Measurements from ENCODE around the gene EMP2. TPM values are rescaled to one million over a fixed set of nuclear protein-coding genes. Genes with fewer than 3 reads are reported as not detected.

EMP2 gene, protein sequence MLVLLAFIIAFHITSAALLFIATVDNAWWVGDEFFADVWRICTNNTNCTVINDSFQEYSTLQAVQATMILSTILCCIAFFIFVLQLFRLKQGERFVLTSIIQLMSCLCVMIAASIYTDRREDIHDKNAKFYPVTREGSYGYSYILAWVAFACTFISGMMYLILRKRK
- total RNA-seq, result 10 to 100 TPM; 20.8 to 31.4 (median 27.5) TPM

GRCh38 chr16:10579965-10580882, at the start of gene EMP2:
Gene EMP2, minus strand, starts transcription at chr16:10580598. Its CDS starts 32,981 bp downstream, at chr16:10547617.
- Histone ChIP-seq H3K36me3 (no peaks in the 10 kb centered on the region), H3K4me3 (peak within 1 kb of the TSS; percentile 42 to 95 (median 73)), H3K9me3 (no peaks in the 10 kb centered on the region), H3K4me1 (peaks cover 0 to 33% (median 2%) of the 10 kb centered on the region in 4 donors), H3K27me3 (no peaks in the 10 kb centered on the region), H3K27ac (peak within 1 kb of the TSS; percentile 70 to 95 (median 90))
- TF ChIP-seq POLR2A (IDR thresholded peaks at IDR 0.05), result peak; percentile 56 to 71
- TF ChIP-seq CTCF (IDR thresholded peaks at IDR 0.05), result peak in 4 of 6 experiments; percentile 30 to 66 (median 63)
- peak; percentile 18 to 85 (median 80) for DNase-seq

DNA sequence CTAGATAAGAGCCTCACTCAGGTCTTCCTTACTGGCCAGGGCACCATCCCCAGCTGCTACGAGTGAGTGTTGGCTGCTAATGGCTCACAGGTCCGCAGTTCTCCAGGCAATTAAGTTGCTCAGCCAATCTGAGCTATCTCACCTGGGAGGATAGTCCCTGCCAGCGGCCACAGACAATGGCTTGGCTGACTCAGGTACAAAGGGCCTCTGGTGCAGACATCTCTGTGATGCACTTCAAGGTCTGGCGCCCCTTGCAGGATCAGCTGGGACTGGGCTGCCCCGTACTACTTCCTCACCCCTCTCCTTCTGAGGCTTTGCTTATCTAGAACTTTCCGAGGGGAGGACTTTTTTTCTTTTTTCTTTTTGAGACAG, 49.2 kb upstream of the EMP2 start:
- H3K4me3 ChIP-seq, result no peak overlapping the region
- peak in 2 of 3 donors; percentile 77 to 81 for DNase-seq
- H3K4me1 ChIP-seq, result peaks cover 0 to 7% (median 0%) of the 10 kb centered on the region in 4 donors
- no peaks in the 10 kb centered on the region for H3K36me3 ChIP-seq
- peak overlapping the region in 2 of 4 donors; percentile 27 to 52 for H3K27ac ChIP-seq
- no peaks in the 10 kb centered on the region for H3K27me3 ChIP-seq
- H3K9me3 ChIP-seq, result peaks cover 0 to 4% (median 0%) of the 10 kb centered on the region in 4 donors
- TF ChIP-seq POLR2A (IDR thresholded peaks at IDR 0.05), result peak in 1 of 2 donors; percentile 11
- peak in 3 of 6 experiments; percentile 22 to 43 (median 29) for TF ChIP-seq CTCF (IDR thresholded peaks at IDR 0.05)

GRCh38 chr16:10625595-10626357, 45.4 kb upstream of the EMP2 start:
- Histone ChIP-seq H3K4me1 (peaks cover 0 to 14% (median 0%) of the 10 kb centered on the region in 4 donors), H3K9me3 (no peaks in the 10 kb centered on the region), H3K4me3 (no peak overlapping the region), H3K27me3 (no peaks in the 10 kb centered on the region), H3K36me3 (no peaks in the 10 kb centered on the region), H3K27ac (no peak overlapping the region)
- TF ChIP-seq POLR2A (IDR thresholded peaks at IDR 0.05), result no peak
- TF ChIP-seq CTCF (IDR thresholded peaks at IDR 0.05), result no peak
- no peak for DNase-seq

GRCh38 chr16:10624527-10624926, 44.1 kb upstream of the EMP2 start:
- TF ChIP-seq POLR2A (IDR thresholded peaks at IDR 0.05) (no peak), CTCF (IDR thresholded peaks at IDR 0.05) (no peak)
- Histone ChIP-seq H3K27ac (no peak overlapping the region), H3K4me1 (peaks cover 0 to 7% (median 0%) of the 10 kb centered on the region in 4 donors), H3K36me3 (no peaks in the 10 kb centered on the region), H3K9me3 (no peaks in the 10 kb centered on the region), H3K4me3 (no peak overlapping the region), H3K27me3 (no peaks in the 10 kb centered on the region)
- peak in 1 of 3 donors; percentile 56 for DNase-seq

- TF ChIP-seq POLR2A (IDR thresholded peaks at IDR 0.05), result no peak
- TF ChIP-seq CTCF (IDR thresholded peaks at IDR 0.05), result no peak
- no peaks in the 10 kb centered on the region for H3K9me3 ChIP-seq
- no peaks in the 10 kb centered on the region for H3K27me3 ChIP-seq
- no peak overlapping the region for H3K27ac ChIP-seq
- H3K36me3 ChIP-seq, result no peaks in the 10 kb centered on the region
- no peak overlapping the region for H3K4me3 ChIP-seq
- no peak for DNase-seq
- peaks cover 0 to 20% (median 0%) of the 10 kb centered on the region in 4 donors for H3K4me1 ChIP-seq
Observed at GRCh38 chr16:10623059-10623458, 42.7 kb upstream of the EMP2 start.
